Activated B cell treated with CpG ODN at 0.5 μM for 24 hours (primary cell): ENCODE data around the gene LZTS2. TPM values are rescaled to one million over a fixed set of nuclear protein-coding genes. Genes with fewer than 3 reads are reported as not detected.

Source experiments
- ATAC-seq: fragments of 200-7000 bp; cut with Tn5 transposase; one replicate; pipeline ENCODE4 v1.10.0; 2021; ENCODE audit warnings: low read depth, mild to moderate bottlenecking, moderate library complexity
- CTCF ChIA-PET: fragments of 350-600 bp; sonication (Branson Sonifier 250); formaldehyde crosslinking; loops from one replicate; lab custom pipeline; 2021; ENCODE audit warnings: antibody characterized with exemption; lab: Charles Lee
- POLR2A ChIA-PET: fragments of 350-600 bp; sonication (Branson Sonifier 250); formaldehyde crosslinking; loops from one replicate; lab custom pipeline; 2021; ENCODE audit warnings: antibody characterized with exemption; lab: Charles Lee
- DNase-seq: peaks from one replicate; pipeline ENCODE4 v3.0.0; 2022
- H3K27ac Mint-ChIP-seq: one replicate; pipeline ENCODE4 v1.8.0; 2020; ENCODE audit warnings: mixed read lengths
- H3K27me3 Mint-ChIP-seq: one replicate; pipeline ENCODE4 v1.8.0; 2021; ENCODE audit warnings: mixed read lengths
- H3K36me3 Mint-ChIP-seq: one replicate; pipeline ENCODE4 v1.8.0; 2021; ENCODE audit warnings: low read depth, mixed read lengths
- H3K4me1 Mint-ChIP-seq: one replicate; pipeline ENCODE4 v1.8.0; 2021; ENCODE audit warnings: mixed read lengths
- H3K4me3 Mint-ChIP-seq: one replicate; pipeline ENCODE4 v1.8.0; 2020; ENCODE audit warnings: mild to moderate bottlenecking, mixed read lengths
- H3K9me3 Mint-ChIP-seq: one replicate; pipeline ENCODE4 v1.8.0; 2020; ENCODE audit warnings: mixed read lengths
- CTCF ChIP-seq: fragments of 200-600 bp; IDR thresholded peaks from one replicate; pipeline ENCODE4 v1.8.0; 2022; ENCODE audit warnings: antibody characterized with exemption, mild to moderate bottlenecking
- intact Hi-C: fragments of 100-400 bp; cut with micrococcal nuclease; formaldehyde crosslinking; loops from one replicate; pipeline ENCODE4 v1.15.1; 2024
- total RNA-seq: library from RNA; stranded (reverse); gene quantifications from 2 replicates; pipeline ENCODE4 v1.2.3, GENCODE V29; 2022

LZTS2 gene
- total RNA-seq, 1 donor from 2014 or later, result 14.9 TPM

- H3K9me3 Mint-ChIP-seq, result no peaks in the 10 kb centered on the region
- no peak within 1 kb of the TSS for H3K27ac Mint-ChIP-seq
- peaks cover 11% of the 10 kb centered on the region for H3K4me1 Mint-ChIP-seq
- ChIA-PET CTCF (interaction anchor here (1.1 kb wide), 1 partner anchor 16 kb away, joined by 4 read pairs; no protein-coding TSS in a partner anchor), POLR2A (interaction anchor here (0.6 kb wide), 1 partner anchor 22 kb away, joined by 10 read pairs; no protein-coding TSS in a partner anchor)
- no peak for TF ChIP-seq CTCF
- no peaks in the 10 kb centered on the region for H3K27me3 Mint-ChIP-seq
- DNase-seq, result peak; percentile 58
- intact Hi-C loops, result loop anchor here (1.0 to 2.0 kb wide), 3 partner anchors 17 to 44 kb away; partner anchors contain the start of genes MRPL43 and TWNK
- H3K36me3 Mint-ChIP-seq, result peaks cover 4% of the 10 kb centered on the region
- ATAC-seq, result peak; percentile 88
- H3K4me3 Mint-ChIP-seq, result peak within 1 kb of the TSS; percentile 64
Observed at GRCh38 chr10:100969187-100970075, 30.2 kb upstream of the LZTS2 start, which contains the start of gene SEMA4G. TSS of gene SEMA4G (plus strand) at chr10:100969504. CDS start at chr10:100972913, 3,409 bp downstream.

GRCh38 chr10:100970076-100970913 lies 29.3 kb upstream of the LZTS2 start:
- peaks cover 4% of the 10 kb centered on the region for H3K36me3 Mint-ChIP-seq
- no peak for TF ChIP-seq CTCF
- DNase-seq (no peak), ATAC-seq (peak; percentile 47)
- H3K27me3 Mint-ChIP-seq, result no peaks in the 10 kb centered on the region
- H3K4me3 Mint-ChIP-seq, result peak overlapping the region; percentile 64
- CTCF ChIA-PET, result no interaction called here
- no peak overlapping the region for H3K27ac Mint-ChIP-seq
- no peaks in the 10 kb centered on the region for H3K9me3 Mint-ChIP-seq
- H3K4me1 Mint-ChIP-seq, result peaks cover 11% of the 10 kb centered on the region
- intact Hi-C loops, result no loop called here
- POLR2A ChIA-PET, result interaction anchor here (0.7 kb wide), 1 partner anchor 44 kb away, joined by 3 read pairs; no protein-coding TSS in a partner anchor

- CTCF ChIA-PET, result no interaction called here
- Mint-ChIP-seq H3K27ac (no peak overlapping the region), H3K4me1 (peaks cover 11% of the 10 kb centered on the region), H3K9me3 (no peaks in the 10 kb centered on the region), H3K27me3 (no peaks in the 10 kb centered on the region), H3K36me3 (no peaks in the 10 kb centered on the region), H3K4me3 (peak overlapping the region; percentile 64)
- POLR2A ChIA-PET, result no interaction called here
- intact Hi-C loops, result no loop called here
- DNase-seq (no peak), ATAC-seq (no peak)
- no peak for TF ChIP-seq CTCF
Observed at GRCh38 chr10:100970914-100971811, 28.4 kb upstream of the LZTS2 start.

- DNase-seq, result no peak
- CTCF ChIA-PET, result no interaction called here
- peaks cover 4% of the 10 kb centered on the region for H3K36me3 Mint-ChIP-seq
Observed at GRCh38 chr10:100972115-100972903, 27.3 kb upstream of the LZTS2 start.

More at GRCh38 chr10:100972115-100972903, 27.3 kb upstream of the LZTS2 start:
- H3K27me3 Mint-ChIP-seq, result no peaks in the 10 kb centered on the region
- no peak overlapping the region for H3K27ac Mint-ChIP-seq
- POLR2A ChIA-PET, result no interaction called here
- TF ChIP-seq CTCF, result no peak
- H3K4me3 Mint-ChIP-seq, result no peak overlapping the region
- no peak for ATAC-seq
- peaks cover 11% of the 10 kb centered on the region for H3K4me1 Mint-ChIP-seq
- intact Hi-C loops, result no loop called here
- H3K9me3 Mint-ChIP-seq, result no peaks in the 10 kb centered on the region
